H1 (cell line): ENCODE results near the gene RNF20. TPM values are rescaled to one million over a fixed set of nuclear protein-coding genes. Genes with fewer than 3 reads are reported as not detected.
"Not testable (repeated sequence)": the region's sequence is repeated elsewhere in the genome, so short reads cannot be mapped to it uniquely, and the experiment has no call there.

ENCODE experiments used
- CTCF ChIA-PET: fragments of 300-600 bp; sonication (Branson Sonifier 250); formaldehyde crosslinking; loops from one replicate; lab custom pipeline; 2021; ENCODE audit not compliant: partially characterized antibody; lab: Charles Lee
- POLR2A ChIA-PET: fragments of 300-600 bp; sonication (Branson Sonifier 250); formaldehyde crosslinking; loops from one replicate; lab custom pipeline; 2021; ENCODE audit warnings: inconsistent platforms; ENCODE audit not compliant: partially characterized antibody; lab: Charles Lee
- DNase-seq, 2 experiments: peaks; one replicate each; pipeline versions ENCODE4 v3.0.0 to v3.0.0-alpha.2; 2010 to 2022; ENCODE audit warnings: low spot score in 2 of 2, low read depth in 1 of 2, mixed read lengths in 1 of 2
- FAIRE-seq: peaks from 2 replicates; lab custom pipeline; 2011; peaks lifted over from hg19 to GRCh38; lab: Jason Lieb, UNC
- H2AFZ ChIP-seq: 2 replicates; pipeline ENCODE4 v1.8.1; 2012; ENCODE audit warnings: low read length, inconsistent platforms
- H2AK5ac ChIP-seq: 2 replicates; pipeline ENCODE4 v1.6.1; 2013; ENCODE audit warnings: low read depth, low read length
- H2BK120ac ChIP-seq: replicated peaks from 2 replicates; pipeline ENCODE3; 2013; ENCODE audit warnings: low read depth, low read length, inconsistent platforms
- H2BK12ac ChIP-seq: 2 replicates; pipeline ENCODE4 v1.6.1; 2013; ENCODE audit warnings: low read depth, low read length
- H2BK15ac ChIP-seq: 2 replicates; pipeline ENCODE4 v1.6.1; 2013; ENCODE audit warnings: low read length
- H2BK20ac ChIP-seq: 2 replicates; pipeline ENCODE4 v1.6.1; 2013; ENCODE audit warnings: low read length
- H2BK5ac ChIP-seq: 2 replicates; pipeline ENCODE4 v1.6.1; 2013; ENCODE audit warnings: low read depth, low read length
- H3K14ac ChIP-seq: 2 replicates; pipeline ENCODE4 v1.6.1; 2013; ENCODE audit warnings: inconsistent platforms; ENCODE audit not compliant: insufficient read length
- H3K18ac ChIP-seq: 2 replicates; pipeline ENCODE4 v1.6.1; 2013; ENCODE audit warnings: low read length; ENCODE audit errors: extremely low read depth
- H3K23ac ChIP-seq: 2 replicates; pipeline ENCODE4 v1.6.1; 2013; ENCODE audit warnings: inconsistent platforms; ENCODE audit not compliant: insufficient read length
- H3K23me2 ChIP-seq: 2 replicates; pipeline ENCODE4 v1.6.1; 2013; ENCODE audit warnings: low read depth, low read length
- H3K27ac ChIP-seq: 2 replicates; pipeline ENCODE4 v1.6.1; 2011; ENCODE audit warnings: low read depth, low read length, inconsistent platforms
- H3K27me3 ChIP-seq, 4 experiments: replicated peaks in 1 of 4; 1 replicate in 1 of 4; 2 replicates in 3 of 4; pipeline versions ENCODE4 v1.6.1 to v1.8.1; 2011 to 2013; ENCODE audit warnings: low read length in 3 of 4, mild to moderate bottlenecking in 3 of 4, inconsistent platforms in 2 of 4, mixed read lengths in 2 of 4, moderate library complexity in 1 of 4; ENCODE audit not compliant: control insufficient read depth in 3 of 4, insufficient read depth in 3 of 4; ENCODE audit errors: extremely low read depth in 1 of 4
- H3K36me3 ChIP-seq, 4 experiments: 2 replicates each; pipeline versions ENCODE4 v1.6.1 to v1.8.1; 2011 to 2013; ENCODE audit warnings: mild to moderate bottlenecking in 4 of 4, low read length in 3 of 4, moderate library complexity in 2 of 4, control low read depth in 1 of 4, inconsistent platforms in 1 of 4; ENCODE audit not compliant: insufficient read depth in 4 of 4, control insufficient read depth in 2 of 4
- H3K4ac ChIP-seq: replicated peaks from 2 replicates; pipeline ENCODE3; 2013; ENCODE audit warnings: low read length, low read depth, mixed read lengths, inconsistent platforms; ENCODE audit not compliant: insufficient read length
- H3K4me1 ChIP-seq, 4 experiments: replicated peaks in 1 of 4; 1 replicate in 1 of 4; 2 replicates in 3 of 4; pipeline versions ENCODE4 v1.6.1 to v1.8.1; 2011 to 2013; ENCODE audit warnings: low read length in 3 of 4, inconsistent platforms in 2 of 4, mixed read lengths in 1 of 4; ENCODE audit not compliant: insufficient read depth in 4 of 4, control insufficient read depth in 3 of 4
- H3K4me2 ChIP-seq, 2 experiments: 2 replicates each; pipeline versions ENCODE4 v1.6.1 to v1.8.1; 2011 to 2013; ENCODE audit warnings: low read depth in 2 of 2, low read length in 2 of 2, control low read depth in 1 of 2, inconsistent platforms in 1 of 2, mild to moderate bottlenecking in 1 of 2; ENCODE audit not compliant: insufficient read depth in 1 of 2
- H3K4me3 ChIP-seq, 4 experiments: fragments of 200-600, 300-600 bp in 1 of 4; sonication (generic), shearing (Covaris generic), sonication (Bioruptor Twin) in 1 of 4; 2 replicates each; pipeline versions ENCODE4 v1.5.1 to v1.8.1; 2011 to 2016; ENCODE audit warnings: low read length in 4 of 4, low read depth in 3 of 4, control low read depth in 2 of 4, inconsistent platforms in 2 of 4, mild to moderate bottlenecking in 2 of 4, mixed read lengths in 1 of 4, moderate library complexity in 1 of 4; ENCODE audit not compliant: insufficient read depth in 2 of 4; ENCODE audit errors: extremely low read depth in 1 of 4
- H3K56ac ChIP-seq: replicated peaks from 2 replicates; pipeline ENCODE3; 2013; ENCODE audit warnings: low read depth, mild to moderate bottlenecking, mixed read lengths, low read length, inconsistent platforms; ENCODE audit not compliant: insufficient read length
- H3K79me1 ChIP-seq: 2 replicates; pipeline ENCODE4 v1.6.1; 2013; ENCODE audit warnings: low read depth, low read length, control low read depth
- H3K79me2 ChIP-seq, 2 experiments: 2 replicates each; pipeline versions ENCODE4 v1.6.1 to v1.8.1; 2012 to 2013; ENCODE audit warnings: low read length in 2 of 2, mild to moderate bottlenecking in 2 of 2, inconsistent platforms in 1 of 2; ENCODE audit not compliant: insufficient read depth in 2 of 2, control insufficient read depth in 1 of 2
- H3K9ac ChIP-seq, 4 experiments: replicated peaks in 1 of 4; 1 replicate in 1 of 4; 2 replicates in 3 of 4; pipeline versions ENCODE4 v1.6.1 to v1.8.1; 2011 to 2013; ENCODE audit warnings: low read depth in 3 of 4, low read length in 3 of 4, control low read depth in 2 of 4, mild to moderate bottlenecking in 2 of 4, moderate library complexity in 2 of 4, inconsistent platforms in 1 of 4; ENCODE audit errors: extremely low read depth in 1 of 4
- H3K9me3 ChIP-seq, 2 experiments: 2 replicates each; pipeline versions ENCODE4 v1.6.1 to v1.8.1; 2012 to 2013; ENCODE audit warnings: mild to moderate bottlenecking in 2 of 2, moderate library complexity in 2 of 2, control low read depth in 1 of 2, inconsistent platforms in 1 of 2, low read depth in 1 of 2, low read length in 1 of 2, mixed read lengths in 1 of 2; ENCODE audit not compliant: insufficient read depth in 2 of 2
- H4K20me1 ChIP-seq, 2 experiments: replicated peaks in 1 of 2; 2 replicates each; pipeline versions ENCODE3 to v1.8.1; 2011 to 2013; ENCODE audit warnings: inconsistent platforms in 2 of 2, low read length in 2 of 2, mild to moderate bottlenecking in 1 of 2; ENCODE audit not compliant: insufficient read depth in 2 of 2, control insufficient read depth in 1 of 2
- H4K5ac ChIP-seq: 2 replicates; pipeline ENCODE4 v1.6.1; 2013; ENCODE audit warnings: low read length, low read depth, mixed read lengths, inconsistent platforms; ENCODE audit not compliant: insufficient read length
- H4K8ac ChIP-seq: 2 replicates; pipeline ENCODE4 v1.8.0; 2013; ENCODE audit warnings: mild to moderate bottlenecking, moderate library complexity, low read length, inconsistent platforms; ENCODE audit not compliant: insufficient read depth; ENCODE audit errors: extremely low read depth
- H4K91ac ChIP-seq: replicated peaks from 2 replicates; pipeline ENCODE3; 2013; ENCODE audit warnings: low read length, mixed read lengths, inconsistent platforms; ENCODE audit not compliant: insufficient read length
- RAD21 ChIP-seq, 2 experiments: IDR thresholded peaks in 1 of 2; conservative IDR thresholded peaks in 1 of 2; 2 replicates each; pipeline ENCODE4 v1.6.1; 2011; ENCODE audit warnings: low read depth in 2 of 2, low read length in 2 of 2, improper control_type of control experiment in 1 of 2, inconsistent platforms in 1 of 2, mild to moderate bottlenecking in 1 of 2, moderate library complexity in 1 of 2
- WGBS, 2 experiments: shearing (Covaris generic) in 1 of 2; methylation state at CpG; one replicate each; pipeline versions ENCODE4 v1.1.6 to v1.1.7; 2013 to 2015; ENCODE audit warnings: low lambda C conversion rate in 2 of 2, mixed read lengths in 2 of 2, inconsistent platforms in 1 of 2, low coverage in 1 of 2, missing lambda C conversion rate in 1 of 2; ENCODE audit not compliant: insufficient replicate concordance in 2 of 2, insufficient coverage in 1 of 2, insufficient read length in 1 of 2; ENCODE audit errors: extremely low coverage in 1 of 2, missing lambda C conversion rate in 1 of 2; 5-methylcytosine and 5-hydroxymethylcytosine counted together
- polyA plus RNA-seq, 7 experiments: library from polyadenylated mRNA; depleted of rRNA in 3 of 7; stranded (reverse) in 5 of 7; unstranded in 2 of 7; fragments of >200 nt in 5 of 7; fragments of 200-250 nt in 2 of 7; gene quantifications; 1 replicate in 5 of 7; 2 replicates in 1 of 7; 4 replicates in 1 of 7; pipeline versions ENCODE4 v1.2.1 to v1.2.3, GENCODE V29; 2011 to 2013; ENCODE audit warnings: missing spikeins in 2 of 7, mixed read lengths in 2 of 7
- total RNA-seq: library from RNA; stranded (reverse); fragmentation: NEBNext Ultra II Directional; extraction: Animal tissue kit (Norgen Biotek cat#: 25700); gene quantifications from 2 replicates; pipeline ENCODE4 v1.2.1, GENCODE V29; 2021
- TF ChIP-seq, protein P1 (sequence below), 3 experiments: IDR thresholded peaks; 1 replicate in 2 of 3; 2 replicates in 1 of 3; pipeline versions ENCODE4 v1.5.1 to v1.6.1; 2011; ENCODE audit warnings: low read length in 3 of 3, mild to moderate bottlenecking in 3 of 3, inconsistent platforms in 2 of 3, low read depth in 1 of 3, moderate library complexity in 1 of 3; ENCODE audit not compliant: insufficient read depth in 1 of 3; ENCODE audit errors: control extremely low read depth in 1 of 3

RNF20 gene
- total and polyA plus RNA-seq, 2 of the 8 experiments (the other 6 are each of a cell fraction or from before 2014, with no cell fraction given): 9.4 to 65.2 TPM

DNA sequence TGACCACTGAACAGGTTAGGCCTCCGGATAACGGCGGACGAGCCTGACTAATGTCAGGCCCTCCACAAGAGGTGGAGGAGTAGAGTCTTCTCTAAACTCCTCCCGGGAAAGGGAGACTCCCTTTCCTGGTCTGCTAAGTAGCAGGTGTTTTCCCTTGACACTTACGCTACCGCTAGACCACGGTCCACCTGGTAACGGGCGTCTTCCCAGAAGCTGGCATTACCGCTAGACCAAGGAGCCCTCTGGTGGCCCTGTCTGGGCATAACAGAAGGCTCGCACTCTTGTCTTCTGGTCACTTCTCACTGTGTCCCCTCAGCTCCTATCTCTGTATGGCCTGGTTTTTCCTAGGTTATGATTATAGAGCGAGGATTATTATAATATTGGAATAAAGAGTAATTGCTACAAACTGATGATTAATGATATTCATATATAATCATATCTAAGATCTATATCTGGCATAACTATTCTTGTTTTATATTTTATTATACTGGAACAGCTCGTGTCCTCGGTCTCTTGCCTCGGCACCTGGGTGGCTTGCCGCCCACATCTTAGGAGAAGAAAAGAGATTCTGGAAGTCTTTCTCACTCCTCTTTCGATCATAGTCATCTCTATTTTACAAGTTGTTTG is 15.9 kb downstream of the RNF20 start:
- H2AFZ ChIP-seq, H3K9me3 ChIP-seq, H3K4me3 ChIP-seq, H3K14ac ChIP-seq, H3K23me2 ChIP-seq, H4K5ac ChIP-seq, H2BK12ac ChIP-seq, H2BK20ac ChIP-seq, H4K91ac ChIP-seq, H3K9ac ChIP-seq, H3K4me2 ChIP-seq, H4K20me1 ChIP-seq, H2BK5ac ChIP-seq, H2BK15ac ChIP-seq, H3K79me2 ChIP-seq, H3K23ac ChIP-seq, H3K79me1 ChIP-seq, H3K27me3 ChIP-seq, H3K56ac ChIP-seq, H3K27ac ChIP-seq, H3K4ac ChIP-seq, H4K8ac ChIP-seq, H2BK120ac ChIP-seq, H3K4me1 ChIP-seq, FAIRE-seq, H3K18ac ChIP-seq, H2AK5ac ChIP-seq: not testable (repeated sequence)
- DNase-seq: peak in 1 of 2 experiments; percentile 66
- ChIA-PET POLR2A (interaction anchor here (0.7 kb wide), 1 partner anchor 151 kb away, joined by 3 read pairs; the partner anchor contains the start of genes MRPL50 and ZNF189), CTCF (interaction anchor here (0.6 to 1.7 kb wide), 13 partner anchors 9 to 863 kb away, joined by 3 to 10 read pairs (median 3); no protein-coding TSS in a partner anchor)
- peak; percentile 30 to 39; a peak in 3 of 4 replicates for TF ChIP-seq RAD21 (IDR thresholded peaks at IDR 0.05 in 1 of 2, conservative IDR thresholded peaks at IDR 0.05 in 1 of 2; ENCODE audit: low read depth in 2 of 2, low read length in 2 of 2)
- TF ChIP-seq, protein P1, sequence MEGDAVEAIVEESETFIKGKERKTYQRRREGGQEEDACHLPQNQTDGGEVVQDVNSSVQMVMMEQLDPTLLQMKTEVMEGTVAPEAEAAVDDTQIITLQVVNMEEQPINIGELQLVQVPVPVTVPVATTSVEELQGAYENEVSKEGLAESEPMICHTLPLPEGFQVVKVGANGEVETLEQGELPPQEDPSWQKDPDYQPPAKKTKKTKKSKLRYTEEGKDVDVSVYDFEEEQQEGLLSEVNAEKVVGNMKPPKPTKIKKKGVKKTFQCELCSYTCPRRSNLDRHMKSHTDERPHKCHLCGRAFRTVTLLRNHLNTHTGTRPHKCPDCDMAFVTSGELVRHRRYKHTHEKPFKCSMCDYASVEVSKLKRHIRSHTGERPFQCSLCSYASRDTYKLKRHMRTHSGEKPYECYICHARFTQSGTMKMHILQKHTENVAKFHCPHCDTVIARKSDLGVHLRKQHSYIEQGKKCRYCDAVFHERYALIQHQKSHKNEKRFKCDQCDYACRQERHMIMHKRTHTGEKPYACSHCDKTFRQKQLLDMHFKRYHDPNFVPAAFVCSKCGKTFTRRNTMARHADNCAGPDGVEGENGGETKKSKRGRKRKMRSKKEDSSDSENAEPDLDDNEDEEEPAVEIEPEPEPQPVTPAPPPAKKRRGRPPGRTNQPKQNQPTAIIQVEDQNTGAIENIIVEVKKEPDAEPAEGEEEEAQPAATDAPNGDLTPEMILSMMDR (IDR thresholded peaks at IDR 0.05; ENCODE audit: control extremely low read depth in 1 of 3, insufficient read depth in 1 of 3, low read depth in 1 of 3, low read length in 3 of 3): peak; percentile 2 to 12 (median 10); a peak in 2 of 4 replicates
- H3K36me3 ChIP-seq: peaks cover 17 to 89% (median 57%) of the 10 kb centered on the region in 4 experiments
- WGBS, 2 experiments: 74% methylated on average over 18 of the region's 18 CpGs; no CpG with 5 or more reads in 1 of the 2 experiments
